GM23338 (cell line): Measurements from ENCODE around the gene NPSR1. TPM values are rescaled to one million over a fixed set of nuclear protein-coding genes. Genes with fewer than 3 reads are reported as not detected.

Source experiments
- ATAC-seq: fragments of 200-7000 bp; cut with Tn5 transposase; 3 replicates; pipeline ENCODE4 v1.9.1; 2020
- DNase-seq: peaks from one replicate; pipeline ENCODE4 v3.0.0-alpha.2; 2015; ENCODE audit warnings: low spot score
- H2AFZ ChIP-seq: fragments of 200-600 bp; sonication (generic); 2 replicates; pipeline ENCODE4 v1.8.0; 2016; ENCODE audit warnings: antibody characterized with exemption, mild to moderate bottlenecking, moderate library complexity
- H3F3A ChIP-seq: fragments of 200-600 bp; sonication (generic); replicated peaks from 2 replicates; pipeline ENCODE4 v1.8.0; 2017; ENCODE audit warnings: antibody characterized with exemption, mixed run types, low read depth
- H3K27ac ChIP-seq: fragments of 200-600 bp; sonication (generic); 2 replicates; pipeline ENCODE4 v1.6.1; 2016; ENCODE audit warnings: low read depth
- H3K27me3 ChIP-seq: fragments of 200-600 bp; sonication (generic); 2 replicates; pipeline ENCODE4 v1.8.0; 2016; ENCODE audit warnings: mild to moderate bottlenecking, mixed run types, moderate library complexity; ENCODE audit not compliant: insufficient read depth
- H3K36me3 ChIP-seq: fragments of 200-600 bp; sonication (generic); 2 replicates; pipeline ENCODE4 v1.8.0; 2016; ENCODE audit warnings: mild to moderate bottlenecking; ENCODE audit not compliant: insufficient read depth
- H3K4me1 ChIP-seq: fragments of 200-600 bp; sonication (generic); 2 replicates; pipeline ENCODE4 v1.8.0; 2016; ENCODE audit warnings: mild to moderate bottlenecking, moderate library complexity; ENCODE audit not compliant: insufficient read depth
- H3K4me2 ChIP-seq: fragments of 200-600 bp; sonication (generic); 2 replicates; pipeline ENCODE4 v1.7.1; 2017; ENCODE audit warnings: mixed run types
- H3K4me3 ChIP-seq: fragments of 200-600 bp; sonication (generic); 2 replicates; pipeline ENCODE4 v1.6.1; 2016; ENCODE audit warnings: mixed run types
- H3K79me2 ChIP-seq: fragments of 200-600 bp; sonication (generic); replicated peaks from 2 replicates; pipeline ENCODE4 v1.8.0; 2017; ENCODE audit warnings: mild to moderate bottlenecking; ENCODE audit not compliant: insufficient read depth
- H3K9me2 ChIP-seq: fragments of 200-600 bp; sonication (generic); 2 replicates; pipeline ENCODE4 v1.8.0; 2017; ENCODE audit not compliant: insufficient read depth
- H4K20me1 ChIP-seq: fragments of 200-600 bp; sonication (generic); replicated peaks from 2 replicates; pipeline ENCODE4 v1.8.0; 2017; ENCODE audit warnings: mild to moderate bottlenecking; ENCODE audit not compliant: insufficient read depth
- H3K27ac Mint-ChIP-seq: 2 replicates; pipeline ENCODE4 v1.8.0; 2020; ENCODE audit warnings: inconsistent platforms, mild to moderate bottlenecking, moderate library complexity, mixed read lengths
- H3K27me3 Mint-ChIP-seq: 3 replicates; pipeline ENCODE4 v1.8.0; 2022; ENCODE audit warnings: low read depth, mild to moderate bottlenecking, moderate library complexity, mixed read lengths, inconsistent platforms; ENCODE audit not compliant: insufficient read depth, poor library complexity
- H3K36me3 Mint-ChIP-seq: 3 replicates; pipeline ENCODE4 v1.8.0; 2021; ENCODE audit warnings: low read depth, mild to moderate bottlenecking, inconsistent platforms, moderate library complexity, mixed read lengths
- H3K4me1 Mint-ChIP-seq: 3 replicates; pipeline ENCODE4 v1.8.0; 2020; ENCODE audit warnings: mild to moderate bottlenecking, inconsistent platforms, mixed read lengths
- H3K4me3 Mint-ChIP-seq: 3 replicates; pipeline ENCODE4 v1.8.0; 2021; ENCODE audit warnings: moderate library complexity, mild to moderate bottlenecking, inconsistent platforms, mixed read lengths
- H3K9me3 Mint-ChIP-seq: 3 replicates; pipeline ENCODE4 v1.8.0; 2020; ENCODE audit warnings: moderate library complexity, mild to moderate bottlenecking, inconsistent platforms, mixed read lengths
- CREB1 ChIP-seq: fragments of 250-450 bp; sonication (Bioruptor Pico); IDR thresholded peaks from 2 replicates; pipeline ENCODE4 v1.5.0; 2020; ENCODE audit warnings: low read depth, mild to moderate bottlenecking, moderate library complexity
- EZH2 ChIP-seq: fragments of 200-600 bp; sonication (generic); IDR thresholded peaks from one replicate; pipeline ENCODE4 v1.8.0; 2017; ENCODE audit warnings: antibody characterized with exemption, mild to moderate bottlenecking, low read depth; ENCODE audit not compliant: unreplicated experiment
- EZH2phosphoT487 ChIP-seq: fragments of 200-600 bp; sonication (generic); IDR thresholded peaks from one replicate; pipeline ENCODE4 v1.8.1; 2018; ENCODE audit warnings: antibody characterized with exemption; ENCODE audit not compliant: unreplicated experiment
- JUNB ChIP-seq: IDR thresholded peaks from one replicate; pipeline ENCODE4 v1.6.1; 2016; ENCODE audit warnings: antibody characterized with exemption; ENCODE audit not compliant: unreplicated experiment
- NANOG ChIP-seq: IDR thresholded peaks from 2 replicates; pipeline ENCODE4 v1.6.1; 2016; ENCODE audit warnings: antibody characterized with exemption, borderline replicate concordance
- POLR2AphosphoS5 ChIP-seq: IDR thresholded peaks from 2 replicates; pipeline ENCODE4 v1.6.1; 2016; ENCODE audit warnings: antibody characterized with exemption, low read depth
- REST ChIP-seq: IDR thresholded peaks from one replicate; pipeline ENCODE4 v1.6.1; 2018; ENCODE audit warnings: antibody characterized with exemption; ENCODE audit not compliant: unreplicated experiment
- ZNF114 ChIP-seq: fragments of 250-450 bp; sonication (Bioruptor Pico); IDR thresholded peaks from 2 replicates; pipeline ENCODE4 v1.5.0; 2020; ENCODE audit warnings: mild to moderate bottlenecking, moderate library complexity
- ZNF331 ChIP-seq: fragments of 250-450 bp; sonication (Bioruptor Pico); IDR thresholded peaks from 2 replicates; pipeline ENCODE4 v1.5.0; 2020; ENCODE audit warnings: low read depth, mild to moderate bottlenecking, moderate library complexity
- ZNF462 ChIP-seq: fragments of 250-450 bp; sonication (Bioruptor Pico); IDR thresholded peaks from 2 replicates; pipeline ENCODE4 v1.5.0; 2020; ENCODE audit warnings: mild to moderate bottlenecking, moderate library complexity
- polyA plus RNA-seq: library from polyadenylated mRNA; unstranded; fragments of >200 nt; fragmentation: Nextera tagmentation; extraction: Ambion mirVana; gene quantifications from 2 replicates; pipeline ENCODE4 v1.2.1, GENCODE V29; 2016
- total RNA-seq: library from RNA; depleted of rRNA; stranded (reverse); fragments of >200 nt; shearing (Covaris generic); gene quantifications from 2 replicates; pipeline ENCODE4 v1.2.3, GENCODE V29; 2014
- TF ChIP-seq, protein P1 (sequence below): IDR thresholded peaks from 2 replicates; pipeline ENCODE4 v1.6.1; 2016; ENCODE audit warnings: antibody characterized with exemption
- TF ChIP-seq, protein P2 (sequence below), 2 experiments: fragments of 200-600 bp in 1 of 2; sonication (generic) in 1 of 2; conservative IDR thresholded peaks; 2 replicates each; pipeline versions ENCODE4 v1.5.1 to v1.6.1; 2016 to 2017; ENCODE audit warnings: antibody characterized with exemption in 2 of 2, low read depth in 2 of 2, mild to moderate bottlenecking in 2 of 2, moderate library complexity in 1 of 2

The NPSR1 gene
- total and polyA plus RNA-seq, 2 experiments from 2014 or later, result not detected

DNA sequence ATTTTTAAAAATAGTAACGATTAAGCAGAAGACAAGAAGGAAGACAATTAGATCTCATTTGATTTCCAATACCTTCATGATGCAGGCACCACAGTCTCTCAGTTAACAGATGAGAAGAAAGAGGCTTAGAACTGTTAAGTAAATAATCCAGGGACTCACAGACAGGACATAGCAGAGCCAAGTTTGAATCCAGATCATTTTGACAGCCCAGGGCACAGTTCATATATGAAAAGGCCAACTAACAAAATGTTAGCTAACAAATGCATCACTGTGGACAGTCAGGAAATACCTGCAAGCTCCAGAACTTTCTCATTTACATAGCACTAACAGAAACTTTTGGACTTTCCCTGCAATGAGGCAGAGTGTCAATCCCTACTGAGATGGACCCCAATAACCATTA lies 4.2 kb upstream of the NPSR1 start:
- Histone ChIP-seq H3K9me2 (no peaks in the 10 kb centered on the region), H3K79me2 (no peaks in the 10 kb centered on the region), H3K27ac (no peak overlapping the region), H3K4me2 (no peak overlapping the region), H4K20me1 (no peaks in the 10 kb centered on the region), H3K36me3 (no peaks in the 10 kb centered on the region; the same call in 1 of the 2 replicates), H3K4me1 (peaks cover 25% of the 10 kb centered on the region), H3F3A (no peaks in the 10 kb centered on the region), H3K4me3 (no peak overlapping the region), H2AFZ (no peak overlapping the region), H3K27me3 (no peaks in the 10 kb centered on the region)
- DNase-seq (no peak), ATAC-seq (no peak)
- Mint-ChIP-seq H3K4me3 (no peak overlapping the region), H3K9me3 (peaks cover 7% of the 10 kb centered on the region; the same call in 2 of the 3 replicates), H3K36me3 (peaks cover 6% of the 10 kb centered on the region; the same call in 1 of the 3 replicates), H3K27ac (no peak overlapping the region), H3K4me1 (peaks cover 28% of the 10 kb centered on the region), H3K27me3 (peaks cover 5% of the 10 kb centered on the region)
- TF ChIP-seq REST (no peak), POLR2AphosphoS5 (no peak), ZNF331 (CRISPR knock-in tag) (no peak), ZNF114 (no peak), JUNB (no peak), EZH2phosphoT487 (no peak), NANOG (no peak), EZH2 (no peak), ZNF462 (CRISPR knock-in tag) (no peak), CREB1 (CRISPR knock-in tag) (no peak)
- TF ChIP-seq, protein P1, sequence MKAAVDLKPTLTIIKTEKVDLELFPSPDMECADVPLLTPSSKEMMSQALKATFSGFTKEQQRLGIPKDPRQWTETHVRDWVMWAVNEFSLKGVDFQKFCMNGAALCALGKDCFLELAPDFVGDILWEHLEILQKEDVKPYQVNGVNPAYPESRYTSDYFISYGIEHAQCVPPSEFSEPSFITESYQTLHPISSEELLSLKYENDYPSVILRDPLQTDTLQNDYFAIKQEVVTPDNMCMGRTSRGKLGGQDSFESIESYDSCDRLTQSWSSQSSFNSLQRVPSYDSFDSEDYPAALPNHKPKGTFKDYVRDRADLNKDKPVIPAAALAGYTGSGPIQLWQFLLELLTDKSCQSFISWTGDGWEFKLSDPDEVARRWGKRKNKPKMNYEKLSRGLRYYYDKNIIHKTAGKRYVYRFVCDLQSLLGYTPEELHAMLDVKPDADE, result no peak
- TF ChIP-seq, protein P2, sequence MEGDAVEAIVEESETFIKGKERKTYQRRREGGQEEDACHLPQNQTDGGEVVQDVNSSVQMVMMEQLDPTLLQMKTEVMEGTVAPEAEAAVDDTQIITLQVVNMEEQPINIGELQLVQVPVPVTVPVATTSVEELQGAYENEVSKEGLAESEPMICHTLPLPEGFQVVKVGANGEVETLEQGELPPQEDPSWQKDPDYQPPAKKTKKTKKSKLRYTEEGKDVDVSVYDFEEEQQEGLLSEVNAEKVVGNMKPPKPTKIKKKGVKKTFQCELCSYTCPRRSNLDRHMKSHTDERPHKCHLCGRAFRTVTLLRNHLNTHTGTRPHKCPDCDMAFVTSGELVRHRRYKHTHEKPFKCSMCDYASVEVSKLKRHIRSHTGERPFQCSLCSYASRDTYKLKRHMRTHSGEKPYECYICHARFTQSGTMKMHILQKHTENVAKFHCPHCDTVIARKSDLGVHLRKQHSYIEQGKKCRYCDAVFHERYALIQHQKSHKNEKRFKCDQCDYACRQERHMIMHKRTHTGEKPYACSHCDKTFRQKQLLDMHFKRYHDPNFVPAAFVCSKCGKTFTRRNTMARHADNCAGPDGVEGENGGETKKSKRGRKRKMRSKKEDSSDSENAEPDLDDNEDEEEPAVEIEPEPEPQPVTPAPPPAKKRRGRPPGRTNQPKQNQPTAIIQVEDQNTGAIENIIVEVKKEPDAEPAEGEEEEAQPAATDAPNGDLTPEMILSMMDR (conservative IDR thresholded peaks at IDR 0.05; ENCODE audit: low read depth in 2 of 2), result no peak
